Measurements from ENCODE around the gene STARD13.

Gene STARD13

DNA sequence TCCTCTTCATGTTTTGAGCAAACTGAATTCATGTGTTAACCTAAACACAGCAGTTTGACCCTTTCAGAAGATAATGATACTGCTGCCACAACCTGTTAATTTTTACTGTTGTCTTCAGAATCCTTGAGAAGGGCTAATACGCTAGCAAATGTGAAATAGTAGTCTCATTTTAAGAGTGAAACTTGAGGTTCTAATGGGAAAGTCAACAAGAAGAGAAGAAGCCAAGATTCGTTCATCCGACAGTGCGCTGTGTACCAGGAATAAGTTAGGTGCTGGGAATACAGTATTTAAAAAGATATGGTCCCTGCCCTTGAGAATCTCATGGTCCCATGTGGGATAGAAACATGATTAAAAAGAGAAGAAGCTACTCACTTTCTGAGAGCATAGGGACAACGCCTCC, 134.9 kb downstream of the STARD13 start:
- Mint-ChIP-seq H3K36me3 (ENCODE audit: low read depth) (peaks cover 18% of the 10 kb centered on the region), H3K4me1 (ENCODE audit: low read depth) (peaks cover 13% of the 10 kb centered on the region), H3K9me3 (peaks cover 13% of the 10 kb centered on the region), H3K27me3 (ENCODE audit: low read depth) (no peaks in the 10 kb centered on the region), H3K27ac (no peak overlapping the region), H3K4me3 (no peak overlapping the region)

DNA sequence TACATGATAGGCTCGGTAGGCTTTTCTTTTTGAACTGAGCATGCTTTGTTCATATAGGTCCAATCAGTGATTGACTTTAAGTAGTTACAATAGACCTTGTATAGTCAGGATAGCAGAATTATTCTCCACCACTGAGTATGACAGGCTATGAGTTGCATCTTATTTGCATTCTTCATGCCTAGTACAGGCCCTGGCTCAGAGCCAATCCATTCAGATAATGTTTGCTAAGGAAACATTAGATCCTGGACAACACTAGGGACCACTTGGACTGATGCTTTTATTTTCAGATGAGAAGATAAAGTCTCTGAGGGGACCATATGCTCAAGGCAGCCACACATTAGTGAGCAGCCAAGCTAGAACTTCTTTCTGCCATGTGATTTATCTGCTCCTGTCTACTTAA, 135.4 kb downstream of the STARD13 start:
- H3K27ac Mint-ChIP-seq = no peak overlapping the region
- peaks cover 18% of the 10 kb centered on the region for H3K36me3 Mint-ChIP-seq (ENCODE audit: low read depth)
- no peak overlapping the region for H3K4me3 Mint-ChIP-seq
- peaks cover 15% of the 10 kb centered on the region for H3K4me1 Mint-ChIP-seq (ENCODE audit: low read depth)
- peaks cover 13% of the 10 kb centered on the region for H3K9me3 Mint-ChIP-seq
- no peaks in the 10 kb centered on the region for H3K27me3 Mint-ChIP-seq (ENCODE audit: low read depth)

DNA sequence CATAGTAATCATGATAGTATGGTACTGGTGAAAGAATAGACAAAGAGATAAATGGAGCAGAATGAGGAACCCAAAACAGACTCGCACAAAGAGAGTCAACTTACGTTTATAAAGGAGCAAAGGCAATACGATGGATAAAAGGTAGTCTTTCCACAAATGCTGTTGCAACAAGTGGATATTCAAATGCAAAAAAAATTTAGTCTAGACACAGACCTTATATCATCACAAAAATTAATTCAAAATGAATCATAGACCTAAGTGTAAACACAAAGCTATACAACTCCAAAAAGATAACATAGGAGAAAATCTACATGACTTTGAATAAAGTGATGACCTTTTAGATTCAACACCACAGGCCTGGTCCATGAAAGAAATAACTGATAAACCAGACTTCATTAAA, 137.7 kb downstream of the STARD13 start:
- Mint-ChIP-seq H3K4me1 (ENCODE audit: low read depth) (peaks cover 26% of the 10 kb centered on the region), H3K4me3 (no peak overlapping the region), H3K27me3 (ENCODE audit: low read depth) (no peaks in the 10 kb centered on the region), H3K36me3 (ENCODE audit: low read depth) (peaks cover 28% of the 10 kb centered on the region), H3K9me3 (peaks cover 26% of the 10 kb centered on the region), H3K27ac (peak overlapping the region; percentile 91)

DNA sequence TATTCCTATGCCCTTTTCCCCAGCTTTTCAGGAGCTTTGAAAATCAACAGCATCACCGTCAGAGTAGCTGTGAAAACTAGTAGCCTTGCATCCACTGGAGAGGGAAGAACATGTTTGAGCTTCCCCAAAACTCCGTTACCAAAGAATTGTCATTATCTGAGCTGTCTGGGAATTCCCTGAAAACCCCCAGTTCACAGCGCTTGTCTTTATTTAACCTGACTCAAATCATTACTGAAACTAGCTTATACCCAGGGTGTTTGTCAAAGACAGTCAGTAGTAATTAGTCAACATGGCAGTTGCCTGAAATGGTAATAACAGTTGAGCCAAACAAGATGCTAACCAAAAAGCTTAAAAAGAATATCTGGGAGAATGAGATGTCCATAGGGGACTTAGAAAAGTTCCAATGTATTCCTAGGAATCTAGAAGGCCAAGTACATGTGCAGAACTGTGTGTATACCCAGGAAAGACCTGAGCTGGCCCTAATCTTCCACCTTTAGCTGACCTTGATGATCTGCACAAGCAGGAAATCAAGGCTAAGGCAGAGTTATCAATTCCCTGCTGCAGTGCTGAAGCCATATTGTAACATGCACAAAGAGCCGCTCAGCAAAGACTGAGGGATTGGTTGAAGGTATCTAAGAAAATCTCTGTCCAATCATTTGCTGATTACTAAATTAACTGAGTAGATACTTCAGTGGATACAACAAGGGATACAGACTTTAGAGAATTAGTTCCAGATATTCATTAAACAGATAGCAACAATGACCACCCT, 138.5 kb downstream of the STARD13 start:
- Mint-ChIP-seq H3K4me3 (peak overlapping the region; percentile 43), H3K9me3 (peaks cover 26% of the 10 kb centered on the region), H3K4me1 (ENCODE audit: low read depth) (peaks cover 26% of the 10 kb centered on the region), H3K36me3 (ENCODE audit: low read depth) (peaks cover 34% of the 10 kb centered on the region), H3K27me3 (ENCODE audit: low read depth) (no peaks in the 10 kb centered on the region), H3K27ac (peak overlapping the region; percentile 91)

DNA sequence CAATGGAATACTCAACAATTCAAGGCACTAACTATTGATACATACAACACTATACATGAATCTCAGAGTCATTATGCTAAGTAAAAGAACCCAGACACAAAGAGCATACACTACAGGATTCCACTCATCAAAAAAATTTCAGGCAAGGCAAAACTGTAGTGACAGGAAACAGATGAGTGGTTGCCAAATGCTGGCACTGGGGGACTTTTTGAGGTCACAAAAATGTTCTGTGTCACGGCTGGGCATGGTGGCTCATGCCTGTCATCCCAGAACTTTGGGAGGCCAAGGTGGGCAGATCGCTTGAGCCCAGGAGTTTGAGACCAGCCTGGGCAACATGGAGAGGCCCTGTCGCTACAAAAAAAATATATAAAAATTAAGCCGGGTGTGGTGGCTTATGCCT, 139.9 kb downstream of the STARD13 start:
- peaks cover 27% of the 10 kb centered on the region for H3K36me3 Mint-ChIP-seq (ENCODE audit: low read depth)
- H3K27me3 Mint-ChIP-seq (ENCODE audit: low read depth) = no peaks in the 10 kb centered on the region
- H3K27ac Mint-ChIP-seq = peak overlapping the region; percentile 79

DNA sequence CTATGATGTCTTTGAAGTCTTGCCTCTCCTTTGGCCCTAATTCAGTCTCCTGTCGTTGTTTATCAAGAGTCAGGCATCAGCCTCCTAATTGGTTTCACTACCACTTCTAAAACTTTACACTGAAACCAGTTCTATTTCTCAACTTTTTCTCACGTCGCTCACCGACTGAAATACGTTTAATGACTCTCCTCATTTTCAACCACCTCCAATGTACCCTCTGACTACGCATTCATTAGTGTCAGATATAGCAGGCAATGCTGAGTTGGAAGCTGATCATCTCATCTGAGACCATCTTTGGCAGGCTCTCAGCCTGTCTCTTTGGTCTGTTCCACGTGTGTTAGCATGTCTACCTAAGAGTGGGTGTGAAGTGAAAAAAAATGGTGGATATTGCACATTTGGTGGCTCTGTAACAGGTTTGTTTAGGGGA, 141.2 kb downstream of the STARD13 start:
- no peaks in the 10 kb centered on the region for H3K27me3 Mint-ChIP-seq (ENCODE audit: low read depth)
- peaks cover 26% of the 10 kb centered on the region for H3K4me1 Mint-ChIP-seq (ENCODE audit: low read depth)

More for the DNA sequence above, 139.9 kb downstream of the STARD13 start:
- Mint-ChIP-seq H3K9me3 (peaks cover 26% of the 10 kb centered on the region), H3K4me3 (no peak overlapping the region), H3K4me1 (ENCODE audit: low read depth) (peaks cover 26% of the 10 kb centered on the region)

DNA sequence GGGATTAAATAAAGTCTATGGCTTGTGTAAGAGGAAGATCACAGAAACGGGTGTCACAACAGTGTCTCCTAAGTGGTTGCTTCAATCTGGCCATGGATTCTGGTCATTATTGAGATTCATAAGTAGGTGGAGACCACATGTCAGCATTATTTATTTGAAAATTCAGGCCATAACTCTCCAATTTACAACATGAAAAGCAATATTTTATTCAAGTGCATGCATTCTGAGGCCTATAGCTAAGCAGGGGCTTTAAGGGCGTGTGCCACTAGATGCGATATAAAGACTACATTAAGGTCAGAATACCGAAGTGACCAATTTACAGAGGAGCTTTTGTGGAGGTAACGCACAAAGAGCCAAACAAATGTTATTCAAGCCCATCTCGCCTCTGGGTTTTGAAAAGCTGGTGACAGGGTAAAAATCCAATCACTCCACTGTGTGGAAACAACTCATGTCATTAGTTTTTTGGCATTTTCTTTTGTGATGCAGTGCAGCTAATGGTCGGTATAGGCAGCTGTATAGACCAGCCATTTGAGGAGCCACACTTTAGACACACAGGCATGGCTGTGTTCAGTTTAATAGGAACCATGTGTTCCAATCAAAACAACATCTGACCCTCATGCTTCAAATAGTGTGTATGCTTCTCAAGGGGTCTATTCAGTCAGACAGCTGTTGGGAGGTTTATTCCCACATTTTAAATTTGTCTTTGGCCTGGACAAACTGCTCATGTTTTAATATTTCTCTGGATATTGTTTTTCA, 145.6 kb downstream of the STARD13 start:
- Mint-ChIP-seq H3K4me3 (no peak overlapping the region), H3K4me1 (ENCODE audit: low read depth) (peaks cover 9% of the 10 kb centered on the region), H3K9me3 (peaks cover 12% of the 10 kb centered on the region), H3K27me3 (ENCODE audit: low read depth) (no peaks in the 10 kb centered on the region), H3K36me3 (ENCODE audit: low read depth) (peaks cover 23% of the 10 kb centered on the region), H3K27ac (no peak overlapping the region)

More for the DNA sequence above, 141.2 kb downstream of the STARD13 start:
- peaks cover 21% of the 10 kb centered on the region for H3K9me3 Mint-ChIP-seq
- H3K4me3 Mint-ChIP-seq = no peak overlapping the region
- H3K36me3 Mint-ChIP-seq (ENCODE audit: low read depth) = peaks cover 26% of the 10 kb centered on the region
- peak overlapping the region; percentile 4 for H3K27ac Mint-ChIP-seq

DNA sequence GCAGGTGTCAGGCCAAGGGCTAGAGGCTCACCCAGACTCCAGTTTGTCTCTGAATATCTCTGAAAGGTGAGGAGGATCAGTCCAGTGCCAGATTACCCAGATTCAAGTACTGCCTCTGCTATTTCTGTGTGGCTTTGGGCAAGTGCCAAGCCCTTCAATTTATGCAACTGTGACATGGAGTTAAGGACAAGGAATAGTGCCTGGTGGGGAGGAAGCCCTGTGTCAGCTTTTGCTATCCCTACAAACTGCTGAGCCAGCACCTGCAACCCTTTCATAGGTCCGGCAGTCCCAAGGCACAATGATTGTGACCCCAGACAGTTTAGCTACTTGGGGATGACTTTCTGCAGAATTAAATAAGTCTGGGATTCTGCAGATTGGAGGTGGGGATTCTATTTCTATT, 146.4 kb downstream of the STARD13 start:
- peaks cover 22% of the 10 kb centered on the region for H3K36me3 Mint-ChIP-seq (ENCODE audit: low read depth)

DNA sequence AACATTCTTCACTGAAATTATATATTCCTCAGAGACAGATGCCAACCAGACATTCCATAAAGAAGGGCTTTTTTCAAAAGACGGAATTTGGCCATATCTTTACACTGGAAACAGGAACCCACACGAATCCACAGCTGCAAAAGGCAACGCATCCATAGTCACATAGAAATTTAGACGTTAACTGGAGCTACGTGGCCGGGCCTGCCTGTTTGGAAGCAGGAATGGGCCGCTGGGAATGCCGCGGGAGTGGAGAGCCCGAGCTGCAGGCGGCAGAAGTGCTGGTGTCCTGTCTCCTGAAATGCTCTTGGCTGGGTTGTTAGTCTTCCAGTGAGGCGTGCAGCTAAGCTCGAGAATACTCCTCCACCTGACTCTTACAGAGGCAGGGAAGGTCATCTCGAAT, 147.1 kb downstream of the STARD13 start:
- Mint-ChIP-seq H3K4me3 (no peak overlapping the region), H3K4me1 (ENCODE audit: low read depth) (no peaks in the 10 kb centered on the region), H3K27me3 (ENCODE audit: low read depth) (no peaks in the 10 kb centered on the region), H3K27ac (no peak overlapping the region), H3K9me3 (no peaks in the 10 kb centered on the region), H3K36me3 (ENCODE audit: low read depth) (peaks cover 18% of the 10 kb centered on the region)

More for the DNA sequence above, 146.4 kb downstream of the STARD13 start:
- no peak overlapping the region for H3K4me3 Mint-ChIP-seq
- H3K9me3 Mint-ChIP-seq = peaks cover 4% of the 10 kb centered on the region
- no peak overlapping the region for H3K27ac Mint-ChIP-seq
- no peaks in the 10 kb centered on the region for H3K27me3 Mint-ChIP-seq (ENCODE audit: low read depth)
- peaks cover 3% of the 10 kb centered on the region for H3K4me1 Mint-ChIP-seq (ENCODE audit: low read depth)

DNA sequence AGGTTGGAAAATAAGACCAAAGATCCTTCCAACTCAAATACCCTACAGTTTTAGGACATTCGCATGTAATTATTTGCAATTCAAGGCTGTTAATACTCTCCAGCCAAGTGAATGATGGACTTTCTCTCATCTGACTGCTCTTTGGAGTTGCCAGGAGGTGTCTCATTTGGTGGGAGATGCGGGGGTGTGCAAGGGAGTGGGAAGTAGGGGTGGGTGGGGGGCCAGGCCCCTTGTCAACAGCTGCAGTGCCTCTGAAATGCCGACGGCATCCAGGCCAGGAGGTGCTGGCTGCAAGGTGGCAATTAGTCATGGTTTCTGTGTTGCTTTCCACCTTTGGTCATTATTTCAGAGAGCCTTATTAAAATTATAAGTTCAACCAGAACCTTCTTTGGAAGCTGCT, 147.8 kb downstream of the STARD13 start:
- Mint-ChIP-seq H3K36me3 (ENCODE audit: low read depth) (peaks cover 16% of the 10 kb centered on the region), H3K9me3 (peaks cover 6% of the 10 kb centered on the region), H3K27ac (no peak overlapping the region), H3K4me3 (no peak overlapping the region), H3K4me1 (ENCODE audit: low read depth) (peaks cover 1% of the 10 kb centered on the region), H3K27me3 (ENCODE audit: low read depth) (no peaks in the 10 kb centered on the region)

DNA sequence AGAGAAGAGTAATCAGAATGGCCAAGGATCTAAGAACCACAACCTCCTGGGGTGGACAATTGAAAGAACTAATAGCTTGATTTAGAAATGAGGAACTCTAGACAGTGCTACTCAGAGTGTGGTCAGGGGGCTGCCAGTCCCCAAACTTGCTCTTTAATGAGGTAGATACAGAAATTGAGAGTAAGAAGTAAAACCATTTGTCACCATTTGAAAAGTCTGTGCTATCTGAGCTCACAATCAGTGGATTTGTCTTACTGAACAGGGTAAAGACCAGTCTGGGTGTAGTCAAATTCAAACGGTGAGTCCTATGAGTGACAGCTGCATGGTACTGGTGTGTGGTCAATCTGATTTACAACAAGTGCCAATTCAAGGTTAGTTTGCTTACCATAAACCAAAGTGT, 150.5 kb downstream of the STARD13 start:
- peaks cover 7% of the 10 kb centered on the region for H3K9me3 Mint-ChIP-seq
- peaks cover 2% of the 10 kb centered on the region for H3K4me1 Mint-ChIP-seq (ENCODE audit: low read depth)

DNA sequence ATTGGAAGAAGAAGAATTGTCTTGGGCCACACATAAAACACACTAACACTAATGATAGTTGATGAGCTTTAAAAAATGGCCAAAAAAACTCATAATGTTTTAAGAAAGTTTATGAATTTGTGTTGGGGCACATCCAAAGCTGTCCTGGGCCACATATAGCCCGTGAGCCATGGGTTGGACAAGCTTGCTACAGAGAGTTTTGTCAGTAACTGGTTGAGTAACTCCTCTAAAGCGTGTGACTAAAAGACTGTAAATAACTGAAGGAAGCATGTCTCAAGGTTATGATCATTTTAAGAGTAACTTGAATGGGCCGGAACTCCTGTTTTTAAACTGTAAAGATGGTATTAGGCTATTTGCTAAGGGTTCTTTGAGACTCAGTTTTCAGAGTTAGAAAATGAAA, 151.3 kb downstream of the STARD13 start:
- Mint-ChIP-seq H3K9me3 (peaks cover 7% of the 10 kb centered on the region), H3K27me3 (ENCODE audit: low read depth) (no peaks in the 10 kb centered on the region), H3K27ac (no peak overlapping the region), H3K4me3 (no peak overlapping the region), H3K4me1 (ENCODE audit: low read depth) (peaks cover 2% of the 10 kb centered on the region), H3K36me3 (ENCODE audit: low read depth) (peaks cover 11% of the 10 kb centered on the region)

More for the DNA sequence above, 150.5 kb downstream of the STARD13 start:
- no peak overlapping the region for H3K4me3 Mint-ChIP-seq
- no peaks in the 10 kb centered on the region for H3K27me3 Mint-ChIP-seq (ENCODE audit: low read depth)
- H3K36me3 Mint-ChIP-seq (ENCODE audit: low read depth) = peaks cover 11% of the 10 kb centered on the region
- no peak overlapping the region for H3K27ac Mint-ChIP-seq

DNA sequence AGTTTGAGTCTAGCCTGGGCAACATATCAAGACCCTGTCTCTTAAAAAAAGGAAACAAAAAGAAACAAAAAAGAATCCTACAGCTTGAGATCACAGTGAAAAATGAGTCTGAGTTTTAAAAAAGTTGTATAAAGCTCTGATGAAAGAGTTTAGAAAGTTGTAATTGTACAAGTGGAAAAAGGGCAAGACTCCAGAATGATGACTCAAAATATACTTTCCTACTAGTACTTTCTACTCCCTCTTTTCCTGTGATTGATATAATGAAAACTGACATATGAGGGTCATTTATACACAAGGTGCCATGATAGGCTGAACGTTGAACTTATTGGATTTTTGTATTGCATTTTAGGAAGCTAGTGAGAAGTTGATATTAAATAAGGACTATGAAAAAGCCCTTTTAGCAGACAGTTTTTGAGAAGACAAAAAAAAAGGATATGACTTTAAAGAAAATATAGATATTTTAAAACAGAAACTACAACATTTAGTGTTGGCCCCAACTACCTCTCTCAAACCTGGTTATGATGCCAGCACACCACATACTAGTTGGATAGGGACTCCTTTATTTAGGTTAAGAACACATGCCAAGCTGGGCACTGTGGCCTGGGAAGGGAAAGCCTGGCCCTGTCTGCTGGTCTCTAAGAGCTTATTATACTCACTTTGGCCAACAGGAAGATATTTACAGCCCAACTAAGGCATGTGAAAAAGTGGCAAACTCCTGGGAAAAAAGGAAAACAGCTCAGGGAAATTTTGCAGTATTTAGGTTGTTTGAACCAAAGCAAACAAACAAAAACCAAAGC, 152.7 kb downstream of the STARD13 start:
- Mint-ChIP-seq H3K4me3 (no peak overlapping the region), H3K4me1 (ENCODE audit: low read depth) (peaks cover 2% of the 10 kb centered on the region), H3K27me3 (ENCODE audit: low read depth) (no peaks in the 10 kb centered on the region), H3K9me3 (peaks cover 7% of the 10 kb centered on the region), H3K36me3 (ENCODE audit: low read depth) (peaks cover 11% of the 10 kb centered on the region), H3K27ac (no peak overlapping the region)

DNA sequence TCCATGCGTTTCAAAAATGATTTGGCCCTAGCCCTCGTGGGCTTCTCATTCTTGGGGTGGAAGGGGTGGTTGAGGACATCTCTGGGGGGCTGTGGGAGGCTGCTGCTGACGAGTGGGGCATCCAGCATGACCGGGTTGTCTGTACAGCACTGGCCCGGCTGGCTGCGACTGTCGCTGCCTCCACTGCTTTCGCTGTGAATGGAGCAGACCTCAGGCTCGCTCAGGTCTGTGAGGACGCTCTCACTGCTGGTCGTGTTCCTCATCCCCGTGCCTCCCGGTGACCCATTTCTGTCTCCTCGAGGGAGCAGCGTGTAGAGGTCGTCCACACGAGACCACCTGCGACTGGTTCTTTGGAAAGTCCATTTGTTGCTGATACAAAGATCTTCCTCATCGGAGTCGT, 155.7 kb downstream of the STARD13 start:
- peaks cover 7% of the 10 kb centered on the region for H3K9me3 Mint-ChIP-seq
- H3K27ac Mint-ChIP-seq = no peak overlapping the region
- no peaks in the 10 kb centered on the region for H3K27me3 Mint-ChIP-seq (ENCODE audit: low read depth)
- peaks cover 2% of the 10 kb centered on the region for H3K4me1 Mint-ChIP-seq (ENCODE audit: low read depth)
- peaks cover 2% of the 10 kb centered on the region for H3K36me3 Mint-ChIP-seq (ENCODE audit: low read depth)
- no peak overlapping the region for H3K4me3 Mint-ChIP-seq

Measured in T-helper 1 cell treated with Interleukin-12 subunit alpha and Interleukin-12 subunit beta and Interleukin-4 antibody, amounts not matched to agents 30 μg/mL and 1 μg/mL, for 36 hours (primary cell).